OCI-LY7 (cell line): ENCODE results near the gene EFNA5. TPM values are rescaled to one million over a fixed set of nuclear protein-coding genes. Genes with fewer than 3 reads are reported as not detected.

ENCODE experiments used
- BruUV-seq: library from RNA; stranded (reverse); fragments of 400-500 nt; replicated peaks from 2 replicates; lab custom pipeline; 2021; lab: Mats Ljungman, UMichigan
- CTCF ChIA-PET: fragments of 300-600 bp; sonication (Branson Sonifier 250); formaldehyde crosslinking; loops from one replicate; lab custom pipeline; 2022; ENCODE audit warnings: antibody characterized with exemption; ENCODE audit not compliant: unreplicated experiment; lab: Charles Lee
- POLR2A ChIA-PET: fragments of 300-600 bp; sonication (Branson Sonifier 250); formaldehyde crosslinking; loops from one replicate; lab custom pipeline; 2022; ENCODE audit warnings: antibody characterized with exemption; lab: Charles Lee
- DNase-seq: peaks from one replicate; pipeline ENCODE4 v3.0.0-alpha.2; 2015; ENCODE audit warnings: low spot score
- H2AFZ ChIP-seq: fragments of 200-600 bp; sonication (generic), shearing (Covaris generic); 2 replicates; pipeline ENCODE4 v1.6.1; 2014; ENCODE audit warnings: mild to moderate bottlenecking, antibody characterized with exemption, low read length, moderate library complexity
- H3K27ac ChIP-seq: fragments of 200-600 bp; sonication (generic); 2 replicates; pipeline ENCODE4 v1.5.1; 2014; ENCODE audit warnings: mixed run types, low read depth, mild to moderate bottlenecking, moderate library complexity, low read length, inconsistent platforms; ENCODE audit not compliant: poor library complexity, severe bottlenecking
- H3K36me3 ChIP-seq: fragments of 200-600 bp; sonication (generic); 2 replicates; pipeline ENCODE4 v1.6.1; 2014; ENCODE audit warnings: mild to moderate bottlenecking, antibody characterized with exemption, low read length, moderate library complexity, mixed read lengths; ENCODE audit not compliant: insufficient read depth
- H3K4me1 ChIP-seq: fragments of 200-600 bp; sonication (generic); 2 replicates; pipeline ENCODE4 v1.5.1; 2014; ENCODE audit warnings: mild to moderate bottlenecking, low read length; ENCODE audit not compliant: insufficient read depth, poor library complexity, severe bottlenecking
- H3K4me2 ChIP-seq: fragments of 200-600 bp; sonication (generic); 2 replicates; pipeline ENCODE4 v1.6.1; 2014; ENCODE audit warnings: mild to moderate bottlenecking, low read length
- H3K4me3 ChIP-seq: fragments of 200-600 bp; sonication (generic); 2 replicates; pipeline ENCODE4 v1.5.1; 2014; ENCODE audit warnings: mild to moderate bottlenecking, low read depth, low read length; ENCODE audit not compliant: poor library complexity, severe bottlenecking
- H3K79me2 ChIP-seq: fragments of 200-600 bp; sonication (generic); 2 replicates; pipeline ENCODE4 v1.6.1; 2016; ENCODE audit warnings: low read depth, mild to moderate bottlenecking, low read length, moderate library complexity, mixed read lengths; ENCODE audit not compliant: insufficient read depth
- H3K9me2 ChIP-seq: fragments of 200-600 bp; sonication (generic); 2 replicates; pipeline ENCODE4 v1.6.1; 2016; ENCODE audit warnings: mild to moderate bottlenecking, low read length, mixed read lengths; ENCODE audit not compliant: insufficient read depth
- H3K9me3 ChIP-seq: fragments of 200-600 bp; sonication (generic); 2 replicates; pipeline ENCODE4 v1.6.1; 2014; ENCODE audit warnings: mild to moderate bottlenecking, mixed run types, low read length, mixed read lengths
- H4K20me1 ChIP-seq: fragments of 200-600 bp; sonication (generic); 2 replicates; pipeline ENCODE4 v1.6.1; 2014; ENCODE audit warnings: mild to moderate bottlenecking, antibody characterized with exemption, low read length, moderate library complexity, mixed read lengths; ENCODE audit not compliant: insufficient read depth
- CTCF ChIP-seq: fragments of 200-600 bp; sonication (generic); conservative IDR thresholded peaks from 2 replicates; pipeline ENCODE4 v1.5.1; 2014; ENCODE audit warnings: mild to moderate bottlenecking, antibody characterized with exemption, low read length, moderate library complexity, mixed read lengths
- EZH2phosphoT487 ChIP-seq: fragments of 200-600 bp; sonication (generic); IDR thresholded peaks from 2 replicates; pipeline ENCODE4 v1.6.1; 2018; ENCODE audit warnings: low read depth, borderline replicate concordance, mild to moderate bottlenecking, mixed run types, antibody characterized with exemption, low read length, moderate library complexity, mixed read lengths
- intact Hi-C: fragments of 100-400 bp; cut with micrococcal nuclease; formaldehyde crosslinking; loops from one replicate; pipeline ENCODE4 v1.10.0; 2022; ENCODE audit not compliant: unreplicated experiment
- total RNA-seq, 2 experiments: library from RNA; depleted of rRNA in 1 of 2; stranded (reverse); fragments of >200 nt in 1 of 2; shearing (Covaris generic) in 1 of 2; gene quantifications; 2 replicates each; pipeline ENCODE4 v1.2.3, GENCODE V29; 2014 to 2022

EFNA5 gene
- total RNA-seq, 2 experiments from 2014 or later: 2.1 to 3.1 TPM

GRCh38 chr5:107330903-107331302 is 339.8 kb downstream of the EFNA5 start:
- Histone ChIP-seq H3K36me3 (no peaks in the 10 kb centered on the region; the same call in 1 of the 2 replicates), H3K79me2 (no peaks in the 10 kb centered on the region), H3K4me1 (peaks cover 22% of the 10 kb centered on the region), H3K4me2 (no peak overlapping the region; the same call in 1 of the 2 replicates), H3K9me2 (no peaks in the 10 kb centered on the region), H4K20me1 (no peaks in the 10 kb centered on the region), H2AFZ (peak overlapping the region; percentile 54; the same call in 1 of the 2 replicates), H3K27ac (no peak overlapping the region), H3K4me3 (no peak overlapping the region), H3K9me3 (peaks cover 13% of the 10 kb centered on the region; the same call in 1 of the 2 replicates)
- no peak for DNase-seq
- BruUV-seq: no TSS peak
- TF ChIP-seq EZH2phosphoT487 (no peak), CTCF (no peak)
- CTCF ChIA-PET: no interaction called here
- intact Hi-C loops: no loop called here
- POLR2A ChIA-PET: interaction anchor here (0.5 to 4.1 kb wide), 4 partner anchors 10 to 190 kb away, joined by 4 to 17 read pairs (median 6); no protein-coding TSS in a partner anchor

GRCh38 chr5:107329850-107330249 is 340.9 kb downstream of the EFNA5 start:
- ChIA-PET CTCF (no interaction called here), POLR2A (interaction anchor here (0.7 to 4.1 kb wide), 14 partner anchors 9 to 246 kb away, joined by 3 to 17 read pairs (median 4); no protein-coding TSS in a partner anchor)
- no peaks in the 10 kb centered on the region; the same call in 1 of the 2 replicates for H3K36me3 ChIP-seq
- H3K9me2 ChIP-seq: no peaks in the 10 kb centered on the region
- peak overlapping the region; percentile 50 for H3K4me2 ChIP-seq
- intact Hi-C loops: no loop called here
- peak; percentile 83 for DNase-seq
- peaks cover 13% of the 10 kb centered on the region; the same call in 1 of the 2 replicates for H3K9me3 ChIP-seq
- H2AFZ ChIP-seq: peak overlapping the region; percentile 48; the same call in 1 of the 2 replicates
- H3K4me1 ChIP-seq: peaks cover 22% of the 10 kb centered on the region
- peak overlapping the region; percentile 1 for H3K4me3 ChIP-seq
- peak overlapping the region; percentile 62 for H3K27ac ChIP-seq
- TF ChIP-seq EZH2phosphoT487 (no peak), CTCF (no peak)
- no TSS peak for BruUV-seq
- H3K79me2 ChIP-seq: no peaks in the 10 kb centered on the region
- H4K20me1 ChIP-seq: no peaks in the 10 kb centered on the region
